BLaER1 (cell line): ENCODE measurements around the gene PTPRJ.
A peak's percentile ranks its signal among the peaks of the same experiment; 100 is the strongest.

ENCODE experiments used
- H3K27ac ChIP-seq: shearing (Covaris generic); formaldehyde crosslinking; 2 replicates; pipeline ENCODE4 v1.8.1; 2022
- H3K27me3 ChIP-seq: shearing (Covaris generic); formaldehyde crosslinking; 2 replicates; pipeline ENCODE4 v1.8.1; 2022
- H3K36me3 ChIP-seq: shearing (Covaris generic); formaldehyde crosslinking; 2 replicates; pipeline ENCODE4 v1.8.1; 2022
- H3K4me1 ChIP-seq: shearing (Covaris generic); formaldehyde crosslinking; 2 replicates; pipeline ENCODE4 v1.8.1; 2022
- H3K4me2 ChIP-seq: shearing (Covaris generic); formaldehyde crosslinking; 2 replicates; pipeline ENCODE4 v1.8.1; 2022
- H3K4me3 ChIP-seq: shearing (Covaris generic); formaldehyde crosslinking; 2 replicates; pipeline ENCODE4 v1.8.1; 2022
- H3K9ac ChIP-seq: shearing (Covaris generic); formaldehyde crosslinking; 2 replicates; pipeline ENCODE4 v1.8.1; 2022
- H3K9me3 ChIP-seq: shearing (Covaris generic); formaldehyde crosslinking; 2 replicates; pipeline ENCODE4 v1.8.1; 2022
- H4K20me1 ChIP-seq: shearing (Covaris generic); formaldehyde crosslinking; 2 replicates; pipeline ENCODE4 v1.8.1; 2022
- Cebpa-rat ChIP-seq: shearing (Covaris generic); IDR thresholded peaks from 2 replicates; pipeline ENCODE4 v1.8.1; 2022

Gene PTPRJ

GRCh38 chr11:48074425-48075181 is 94.2 kb downstream of the PTPRJ start:
- no peaks in the 10 kb centered on the region for H3K27me3 ChIP-seq
- no peaks in the 10 kb centered on the region for H4K20me1 ChIP-seq
- no peaks in the 10 kb centered on the region for H3K9me3 ChIP-seq
- H3K4me1 ChIP-seq = no peaks in the 10 kb centered on the region
- no peak for TF ChIP-seq Cebpa-rat
- no peaks in the 10 kb centered on the region for H3K36me3 ChIP-seq
- H3K9ac ChIP-seq = no peak overlapping the region
- H3K27ac ChIP-seq = no peak overlapping the region
- H3K4me2 ChIP-seq = no peak overlapping the region
- no peak overlapping the region for H3K4me3 ChIP-seq

DNA sequence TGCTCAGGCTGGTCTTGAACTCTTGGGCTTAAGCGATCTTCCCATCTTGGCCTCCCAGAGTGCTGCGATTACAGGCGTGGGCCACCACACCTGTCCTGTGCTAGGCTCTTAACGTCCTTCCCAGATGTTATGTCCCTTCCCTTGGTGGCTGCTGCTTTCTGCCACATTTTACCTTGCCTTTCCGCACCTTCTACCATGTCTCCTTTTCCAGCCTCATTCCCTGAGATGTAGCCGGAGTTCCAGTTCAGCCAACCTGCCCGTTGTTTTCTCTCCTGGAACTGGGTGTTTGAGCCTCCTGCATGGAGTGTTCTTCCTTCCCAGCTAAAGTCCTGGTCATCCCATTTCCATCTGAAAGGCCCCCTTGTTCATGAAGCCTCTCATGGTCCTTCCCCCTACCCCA is 95.3 kb downstream of the PTPRJ start:
- Histone ChIP-seq H3K36me3 (no peaks in the 10 kb centered on the region), H3K4me3 (no peak overlapping the region), H4K20me1 (no peaks in the 10 kb centered on the region), H3K27ac (no peak overlapping the region), H3K4me2 (no peak overlapping the region), H3K4me1 (peaks cover 4% of the 10 kb centered on the region), H3K9me3 (no peaks in the 10 kb centered on the region), H3K9ac (no peak overlapping the region), H3K27me3 (no peaks in the 10 kb centered on the region)
- no peak for TF ChIP-seq Cebpa-rat

DNA sequence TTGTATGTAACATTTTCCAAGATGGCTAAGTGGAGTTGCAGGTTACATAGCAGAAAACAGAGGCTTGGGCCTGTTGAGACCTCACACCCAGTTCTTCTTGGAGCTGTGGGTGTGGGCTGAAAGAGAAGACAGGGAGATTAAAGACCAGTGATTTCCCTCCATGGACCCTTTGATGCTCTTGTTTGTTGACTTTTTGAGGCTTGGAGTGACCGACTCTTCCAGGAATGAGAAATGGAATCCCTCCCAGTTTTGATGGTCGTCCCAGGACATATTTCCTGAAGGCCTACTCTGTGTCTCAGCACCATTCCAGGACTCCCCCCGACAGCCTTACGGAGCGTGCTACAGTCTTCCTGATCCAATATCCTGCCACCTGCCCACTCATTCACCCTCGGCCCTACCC is 96.9 kb downstream of the PTPRJ start:
- no peaks in the 10 kb centered on the region for H4K20me1 ChIP-seq
- TF ChIP-seq Cebpa-rat = no peak

GRCh38 chr11:48078689-48079088 is 98.3 kb downstream of the PTPRJ start:
- 0 out of 2 replicates have a peak, but pooled peaks cover 3% of the 10 kb centered on the region for H3K9me3 ChIP-seq
- no peaks in the 10 kb centered on the region for H4K20me1 ChIP-seq
- peaks cover 19% of the 10 kb centered on the region for H3K4me1 ChIP-seq
- TF ChIP-seq Cebpa-rat = no peak
- no peaks in the 10 kb centered on the region for H3K36me3 ChIP-seq
- H3K27me3 ChIP-seq = no peaks in the 10 kb centered on the region
- H3K9ac ChIP-seq = no peak overlapping the region
- H3K4me3 ChIP-seq = no peak overlapping the region
- no peak overlapping the region for H3K4me2 ChIP-seq
- no peak overlapping the region for H3K27ac ChIP-seq

More for the DNA sequence above, 96.9 kb downstream of the PTPRJ start:
- no peaks in the 10 kb centered on the region for H3K36me3 ChIP-seq
- no peak overlapping the region for H3K4me3 ChIP-seq
- no peaks in the 10 kb centered on the region for H3K27me3 ChIP-seq
- no peaks in the 10 kb centered on the region for H3K9me3 ChIP-seq
- H3K27ac ChIP-seq = no peak overlapping the region
- no peak overlapping the region for H3K4me2 ChIP-seq
- H3K4me1 ChIP-seq = peaks cover 19% of the 10 kb centered on the region
- no peak overlapping the region for H3K9ac ChIP-seq

GRCh38 chr11:48079596-48079995 is 99.2 kb downstream of the PTPRJ start:
- peaks cover 10% of the 10 kb centered on the region; the same call in 1 of the 2 replicates for H3K9me3 ChIP-seq
- 0 out of 2 replicates have a peak, but pooled peaks cover 2% of the 10 kb centered on the region for H3K36me3 ChIP-seq
- no peaks in the 10 kb centered on the region for H3K27me3 ChIP-seq
- H3K9ac ChIP-seq = no peak overlapping the region
- H3K27ac ChIP-seq = no peak overlapping the region
- TF ChIP-seq Cebpa-rat = no peak
- H3K4me3 ChIP-seq = no peak overlapping the region
- no peak overlapping the region for H3K4me2 ChIP-seq
- H3K4me1 ChIP-seq = peaks cover 19% of the 10 kb centered on the region
- H4K20me1 ChIP-seq = no peaks in the 10 kb centered on the region

GRCh38 chr11:48080301-48080861 is 100.0 kb downstream of the PTPRJ start:
- Histone ChIP-seq H3K4me3 (no peak overlapping the region), H3K27ac (no peak overlapping the region), H3K4me2 (peak overlapping the region; percentile 81), H3K9ac (no peak overlapping the region), H3K9me3 (peaks cover 10% of the 10 kb centered on the region; the same call in 1 of the 2 replicates), H4K20me1 (no peaks in the 10 kb centered on the region), H3K4me1 (peaks cover 19% of the 10 kb centered on the region), H3K27me3 (no peaks in the 10 kb centered on the region), H3K36me3 (0 out of 2 replicates have a peak, but pooled peaks cover 2% of the 10 kb centered on the region)
- no peak for TF ChIP-seq Cebpa-rat

- no peaks in the 10 kb centered on the region for H4K20me1 ChIP-seq
- H3K4me1 ChIP-seq = peaks cover 19% of the 10 kb centered on the region
These were observed 101.0 kb downstream of the PTPRJ start for GRCh38 chr11:48081151-48082010.

GRCh38 chr11:48082771-48083170 is 102.4 kb downstream of the PTPRJ start:
- Histone ChIP-seq H3K36me3 (0 out of 2 replicates have a peak, but pooled peaks cover 2% of the 10 kb centered on the region), H3K9me3 (peaks cover 10% of the 10 kb centered on the region; the same call in 1 of the 2 replicates), H3K4me2 (no peak overlapping the region), H4K20me1 (no peaks in the 10 kb centered on the region), H3K4me1 (peaks cover 23% of the 10 kb centered on the region), H3K4me3 (no peak overlapping the region), H3K27ac (no peak overlapping the region), H3K9ac (no peak overlapping the region), H3K27me3 (no peaks in the 10 kb centered on the region)
- TF ChIP-seq Cebpa-rat = no peak

More at GRCh38 chr11:48081151-48082010, 101.0 kb downstream of the PTPRJ start:
- H3K9me3 ChIP-seq = peaks cover 10% of the 10 kb centered on the region; the same call in 1 of the 2 replicates
- peak overlapping the region; percentile 63 for H3K27ac ChIP-seq
- 0 out of 2 replicates have a peak, but pooled peaks cover 2% of the 10 kb centered on the region for H3K36me3 ChIP-seq
- no peaks in the 10 kb centered on the region for H3K27me3 ChIP-seq
- peak overlapping the region; percentile 15; the same call in 1 of the 2 replicates for H3K4me3 ChIP-seq
- TF ChIP-seq Cebpa-rat = no peak
- H3K4me2 ChIP-seq = peak overlapping the region; percentile 81
- H3K9ac ChIP-seq = peak overlapping the region; percentile 59

- Histone ChIP-seq H3K27me3 (no peaks in the 10 kb centered on the region), H3K36me3 (0 out of 2 replicates have a peak, but pooled peaks cover 2% of the 10 kb centered on the region), H3K9ac (no peak overlapping the region), H3K27ac (no peak overlapping the region), H3K4me3 (no peak overlapping the region), H4K20me1 (no peaks in the 10 kb centered on the region), H3K4me2 (no peak overlapping the region), H3K4me1 (peaks cover 30% of the 10 kb centered on the region), H3K9me3 (peaks cover 10% of the 10 kb centered on the region; the same call in 1 of the 2 replicates)
- TF ChIP-seq Cebpa-rat = no peak
These were observed 103.1 kb downstream of the PTPRJ start for GRCh38 chr11:48083421-48083820.
